HG03432 (cell line): ENCODE results near the gene SLC28A1.
"Not testable (repeated sequence)": the region's sequence is repeated elsewhere in the genome, so short reads cannot be mapped to it uniquely, and the experiment has no call there.

Experiments used
- ATAC-seq: cut with Tn5 transposase; IDR thresholded peaks from one replicate; pipeline ENCODE4 v1.9.1; 2021; ENCODE audit warnings: mild to moderate bottlenecking, moderate library complexity; ENCODE audit not compliant: unreplicated experiment

The SLC28A1 gene, protein sequence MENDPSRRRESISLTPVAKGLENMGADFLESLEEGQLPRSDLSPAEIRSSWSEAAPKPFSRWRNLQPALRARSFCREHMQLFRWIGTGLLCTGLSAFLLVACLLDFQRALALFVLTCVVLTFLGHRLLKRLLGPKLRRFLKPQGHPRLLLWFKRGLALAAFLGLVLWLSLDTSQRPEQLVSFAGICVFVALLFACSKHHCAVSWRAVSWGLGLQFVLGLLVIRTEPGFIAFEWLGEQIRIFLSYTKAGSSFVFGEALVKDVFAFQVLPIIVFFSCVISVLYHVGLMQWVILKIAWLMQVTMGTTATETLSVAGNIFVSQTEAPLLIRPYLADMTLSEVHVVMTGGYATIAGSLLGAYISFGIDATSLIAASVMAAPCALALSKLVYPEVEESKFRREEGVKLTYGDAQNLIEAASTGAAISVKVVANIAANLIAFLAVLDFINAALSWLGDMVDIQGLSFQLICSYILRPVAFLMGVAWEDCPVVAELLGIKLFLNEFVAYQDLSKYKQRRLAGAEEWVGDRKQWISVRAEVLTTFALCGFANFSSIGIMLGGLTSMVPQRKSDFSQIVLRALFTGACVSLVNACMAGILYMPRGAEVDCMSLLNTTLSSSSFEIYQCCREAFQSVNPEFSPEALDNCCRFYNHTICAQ

DNA sequence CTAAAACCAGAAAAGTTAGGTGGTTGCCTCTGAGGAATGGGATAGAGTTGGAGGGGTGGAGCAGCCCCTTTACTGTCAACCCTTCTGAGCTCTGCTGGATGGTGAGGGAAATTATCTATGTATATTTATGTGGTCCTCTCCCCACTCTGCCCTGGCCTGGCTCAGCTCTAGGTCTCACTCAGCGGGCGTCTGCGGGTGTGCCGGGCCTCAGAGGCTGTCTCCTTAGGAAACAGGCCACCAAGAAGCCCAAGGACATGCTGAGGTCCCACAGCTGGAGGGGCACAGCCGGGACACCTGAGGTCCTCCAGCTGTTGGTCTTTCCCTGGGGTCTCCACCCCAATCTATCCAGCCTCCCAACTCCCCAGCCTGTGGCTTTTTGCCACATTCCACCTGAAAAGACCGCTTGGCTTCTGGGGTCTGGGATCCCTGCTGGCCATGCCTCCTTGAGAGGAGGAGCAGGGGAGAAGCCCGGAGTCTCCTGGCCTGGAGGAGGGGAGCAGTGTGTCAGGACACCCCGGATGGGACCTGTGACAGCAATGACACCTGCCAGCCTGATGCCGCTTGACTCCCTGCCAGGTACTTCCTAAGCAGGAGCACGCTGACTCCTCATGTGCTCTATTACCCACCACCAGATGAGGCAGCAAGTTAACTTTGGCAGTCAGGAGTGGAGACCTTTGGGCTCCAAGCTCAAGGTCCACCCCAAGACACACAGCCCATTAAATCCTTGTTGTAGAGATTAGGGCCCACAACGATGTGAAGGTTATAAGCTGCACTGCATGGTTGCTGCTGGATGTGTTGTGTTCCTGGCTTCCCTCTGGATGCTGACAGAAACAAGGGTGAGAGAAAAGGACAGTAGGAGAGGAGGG is at the start of gene SLC28A1:
TSS of gene SLC28A1 (plus strand) at position 747 of the 866 bp plus-strand sequence. CDS start 3,099 bp downstream, outside the sequence.
- ATAC-seq, result no peak

DNA sequence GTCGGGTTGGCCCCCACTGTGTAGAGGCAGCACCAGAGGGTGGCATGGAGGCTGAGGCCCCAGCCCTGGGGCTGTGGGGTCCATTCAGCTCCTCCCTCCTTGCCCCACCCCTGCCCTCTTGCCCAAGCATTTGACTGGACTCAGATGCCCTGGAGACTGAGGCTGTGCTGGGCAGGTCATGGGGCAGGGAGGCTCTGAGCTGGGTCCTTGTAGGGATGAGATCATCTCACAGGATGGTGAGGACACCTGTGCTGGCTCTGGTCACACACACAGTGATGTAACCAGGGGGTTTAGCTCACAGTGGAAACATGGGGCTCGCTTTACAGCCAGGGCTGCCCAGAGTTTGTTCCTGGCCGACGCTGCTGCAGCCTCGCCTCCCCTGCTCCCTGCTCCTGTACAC is 49.5 kb upstream of the SLC28A1 start:
- ATAC-seq, result no peak

DNA sequence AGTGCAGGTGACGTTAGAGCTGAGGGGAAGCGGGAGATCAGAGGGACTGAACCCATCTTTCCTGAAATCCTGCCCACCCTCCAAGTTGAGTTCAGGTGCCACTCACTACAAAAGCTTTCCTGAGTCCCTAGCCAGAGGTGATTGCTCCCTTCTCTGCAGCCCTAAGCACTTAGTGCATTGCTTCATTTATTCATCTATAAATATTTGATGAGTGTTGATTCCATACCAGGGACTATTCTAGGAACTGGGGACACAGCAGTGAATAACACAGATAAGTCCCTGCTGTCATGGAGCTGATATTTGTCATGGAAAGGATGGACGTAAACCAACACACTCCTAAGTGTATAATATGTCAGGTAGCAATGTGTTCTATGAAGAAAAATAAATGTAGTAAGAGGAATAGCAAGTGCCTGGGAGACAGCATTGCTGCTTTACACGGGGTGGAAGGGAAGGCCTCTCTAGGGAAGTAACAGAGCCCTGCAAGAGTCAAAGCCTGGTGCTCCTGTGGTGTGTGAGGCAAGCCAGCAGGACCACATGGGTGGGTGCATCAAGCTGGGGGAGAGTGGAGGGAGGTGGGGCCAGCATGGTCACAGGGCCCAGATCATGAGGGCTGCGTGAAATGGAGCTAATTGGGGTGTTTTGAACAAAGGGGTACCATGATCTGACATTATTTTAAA is 48.7 kb upstream of the SLC28A1 start:
- no peak for ATAC-seq

DNA sequence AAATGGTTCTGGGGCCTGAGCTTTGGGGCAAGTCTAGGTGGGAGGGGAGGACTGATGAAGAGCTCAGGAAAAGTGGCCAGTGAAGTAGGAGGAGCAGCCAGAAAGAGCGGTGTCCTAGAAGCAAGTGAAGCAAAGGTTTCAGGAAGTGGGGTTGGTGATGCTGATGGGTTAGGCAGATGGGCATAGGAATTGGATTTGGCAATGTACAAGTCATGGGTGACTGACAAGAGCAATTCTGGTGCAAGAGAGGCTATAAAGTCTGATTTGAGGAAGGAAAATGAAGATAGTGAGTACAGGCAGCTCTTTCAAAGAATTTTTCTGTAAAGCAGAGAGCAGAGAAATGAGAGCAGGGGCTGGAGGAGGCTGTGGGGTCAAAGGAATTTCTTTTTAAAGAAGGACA is 47.6 kb upstream of the SLC28A1 start:
- no peak for ATAC-seq

DNA sequence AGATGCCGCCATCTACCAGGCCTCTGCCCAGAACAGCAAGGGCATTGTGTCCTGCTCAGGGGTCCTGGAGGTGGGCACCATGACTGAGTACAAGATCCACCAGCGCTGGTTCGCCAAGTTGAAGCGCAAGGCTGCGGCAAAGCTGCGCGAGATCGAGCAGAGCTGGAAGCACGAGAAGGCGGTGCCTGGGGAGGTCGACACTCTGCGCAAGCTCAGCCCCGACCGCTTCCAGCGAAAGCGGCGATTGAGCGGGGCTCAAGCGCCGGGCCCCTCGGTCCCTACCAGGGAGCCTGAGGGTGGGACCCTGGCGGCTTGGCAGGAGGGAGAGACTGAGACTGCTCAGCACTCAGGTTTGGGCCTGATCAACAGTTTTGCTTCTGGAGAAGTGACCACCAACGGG is 44.7 kb upstream of the SLC28A1 start:
- no peak for ATAC-seq

DNA sequence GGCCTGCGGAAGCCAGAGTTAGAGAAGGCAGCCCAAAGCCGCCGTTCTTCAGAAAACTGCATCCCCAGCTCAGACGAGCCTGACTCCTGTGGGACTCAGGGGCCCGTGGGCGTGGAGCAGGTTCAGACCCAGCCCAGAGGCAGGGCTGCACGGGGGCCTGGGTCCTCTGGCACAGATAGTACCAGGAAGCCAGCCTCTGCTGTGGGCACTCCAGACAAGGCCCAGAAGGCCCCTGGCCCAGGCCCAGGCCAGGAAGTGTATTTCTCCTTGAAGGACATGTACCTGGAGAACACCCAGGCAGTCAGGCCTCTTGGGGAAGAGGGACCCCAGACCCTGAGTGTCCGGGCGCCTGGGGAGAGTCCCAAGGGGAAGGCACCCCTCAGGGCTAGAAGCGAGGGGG is 44.2 kb upstream of the SLC28A1 start:
- ATAC-seq, result no peak

DNA sequence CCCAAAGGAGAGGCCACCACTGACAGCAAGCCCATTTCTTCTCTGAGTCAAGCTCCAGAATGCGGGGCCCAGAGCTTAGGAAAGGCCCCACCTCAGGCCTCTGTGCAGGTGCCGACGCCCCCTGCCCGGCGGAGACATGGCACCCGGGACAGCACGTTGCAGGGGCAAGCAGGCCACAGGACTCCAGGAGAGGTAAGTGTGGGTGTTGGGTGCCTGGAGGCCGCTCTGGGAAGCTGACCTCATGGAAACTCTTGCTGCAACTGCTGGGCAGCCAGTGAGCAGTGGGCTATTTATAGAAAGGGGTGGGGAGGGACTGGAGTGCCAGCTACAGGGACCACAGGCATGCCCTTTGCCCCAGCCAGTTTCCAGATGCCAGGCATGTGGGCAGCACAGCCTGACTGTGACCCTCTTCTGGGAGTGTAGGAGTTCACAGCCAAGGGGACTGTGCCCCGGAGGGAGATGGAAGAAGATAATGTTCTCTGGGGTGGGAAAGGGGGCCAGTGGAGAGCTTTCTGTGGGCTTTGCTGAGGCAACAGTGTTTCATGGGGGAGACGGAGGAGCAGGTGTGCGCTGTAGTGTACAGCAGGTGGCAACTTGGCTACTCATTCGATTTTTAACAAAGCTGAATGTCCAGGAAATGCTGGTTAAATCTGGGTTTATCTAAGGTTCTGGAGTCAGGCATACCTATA is 43.6 kb upstream of the SLC28A1 start:
- ATAC-seq, result no peak

DNA sequence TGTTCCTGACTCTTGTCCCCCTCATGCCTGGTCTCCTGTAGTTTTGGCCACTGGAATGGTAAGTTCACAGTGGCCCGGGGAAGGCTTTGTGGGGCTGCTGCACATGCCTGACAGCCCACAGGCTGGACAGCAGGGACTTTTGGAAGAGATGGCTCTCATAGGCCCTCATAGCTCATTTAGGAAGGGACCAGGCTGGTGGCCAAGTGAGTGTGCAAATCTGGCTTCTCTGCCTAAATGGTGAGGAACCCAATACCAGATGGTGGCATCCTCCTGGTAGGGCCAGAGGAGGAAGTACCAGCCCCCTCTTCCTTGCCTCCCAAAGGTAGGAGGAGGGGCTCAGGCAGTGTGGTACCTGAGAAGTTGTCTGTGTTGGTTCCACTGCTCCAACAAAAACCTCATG is 41.7 kb upstream of the SLC28A1 start:
- no peak for ATAC-seq

DNA sequence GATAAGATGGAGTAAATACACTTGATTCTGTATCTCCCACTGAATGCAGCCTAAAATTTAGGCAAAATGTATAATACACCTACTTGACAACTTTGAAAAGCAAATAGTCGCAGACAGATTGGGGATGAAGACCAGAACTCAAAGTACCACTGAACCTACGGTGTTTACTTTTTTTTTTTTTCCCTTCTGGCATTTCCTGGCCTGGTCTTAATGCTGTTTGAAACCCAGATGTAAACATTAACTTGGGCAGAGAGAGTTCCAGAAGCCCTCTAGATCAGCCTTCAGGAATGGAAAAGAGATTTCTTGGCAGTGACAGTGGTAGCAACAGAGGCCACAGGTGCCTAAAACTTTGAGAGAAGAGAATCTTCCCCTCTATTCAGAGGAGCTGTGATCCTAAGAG is 39.5 kb upstream of the SLC28A1 start:
- ATAC-seq, result no peak

DNA sequence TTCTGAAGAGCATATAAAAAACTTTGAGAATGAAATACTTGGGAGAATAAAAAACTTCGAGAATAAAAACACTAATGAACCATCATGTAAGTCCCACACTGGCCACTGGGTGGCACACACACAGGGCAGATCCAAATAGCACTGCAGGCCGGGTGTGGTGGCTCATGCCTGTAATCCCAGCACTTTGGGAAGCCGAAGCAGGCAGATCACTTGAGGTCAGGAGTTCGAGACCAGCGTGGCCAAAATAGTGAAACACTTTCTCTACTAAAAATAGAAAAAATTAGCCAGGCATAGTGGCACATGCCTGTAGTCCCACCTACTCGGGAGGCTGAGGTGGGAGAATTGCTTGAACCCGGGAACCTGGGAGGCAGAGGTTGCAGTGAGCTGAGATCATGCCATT is 38.8 kb upstream of the SLC28A1 start:
- not testable (repeated sequence) for ATAC-seq

DNA sequence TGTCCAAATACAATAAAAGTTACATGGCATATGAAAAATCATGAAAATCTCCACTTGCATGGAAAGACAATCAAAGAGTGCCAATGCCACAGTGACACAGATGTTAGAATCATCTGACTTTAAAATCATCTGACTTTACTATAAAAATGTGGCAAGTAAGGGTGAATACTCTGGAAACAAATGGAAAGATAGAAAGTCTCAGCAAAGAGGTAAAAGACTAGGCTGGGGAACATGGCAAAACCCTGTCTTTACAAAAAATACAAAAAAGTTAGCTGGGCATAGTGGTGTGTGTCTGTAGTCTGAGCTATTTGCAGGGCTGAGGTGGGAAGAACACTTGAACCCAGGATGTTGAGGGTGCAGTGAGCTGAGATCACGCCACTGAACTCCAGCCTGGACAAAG is 38.2 kb upstream of the SLC28A1 start:
- no peak for ATAC-seq

DNA sequence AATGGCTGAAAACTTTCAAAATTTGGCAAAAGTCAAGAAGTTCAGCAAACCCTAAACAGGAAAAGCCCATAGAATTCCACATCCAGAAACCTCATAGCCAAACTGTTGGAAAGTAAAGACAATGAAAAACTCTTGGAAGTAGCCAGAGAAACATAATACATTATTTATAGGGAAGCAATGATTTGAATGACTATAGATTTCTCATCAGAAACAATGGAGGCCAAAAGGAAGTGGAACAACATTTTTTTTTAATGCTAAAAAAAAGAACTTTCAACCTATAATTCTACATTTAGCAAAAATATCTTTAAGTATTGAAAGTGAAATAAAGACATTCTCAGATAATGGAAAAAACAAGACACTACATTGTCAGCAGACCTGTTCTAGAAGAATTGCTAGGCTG is 37.1 kb upstream of the SLC28A1 start:
- ATAC-seq, result no peak

DNA sequence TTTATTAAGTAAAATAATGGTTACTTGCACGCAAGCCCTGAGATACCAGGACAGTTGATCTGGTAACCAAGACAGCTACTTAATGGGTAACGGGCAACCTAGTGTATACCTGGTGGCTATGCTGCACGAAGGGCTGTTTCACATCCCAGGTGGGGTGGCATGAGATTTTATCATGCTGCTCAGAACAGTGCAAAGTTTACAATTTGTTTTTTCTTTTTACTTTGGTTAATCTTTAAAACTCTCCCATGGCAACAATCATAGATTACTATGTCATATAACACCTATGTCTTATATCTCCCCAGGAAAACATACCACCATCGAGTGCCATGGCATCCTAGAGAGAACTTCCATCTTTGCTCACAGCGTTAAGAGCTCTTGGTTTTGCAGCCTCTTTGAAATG is 32.2 kb upstream of the SLC28A1 start:
- ATAC-seq, result no peak

DNA sequence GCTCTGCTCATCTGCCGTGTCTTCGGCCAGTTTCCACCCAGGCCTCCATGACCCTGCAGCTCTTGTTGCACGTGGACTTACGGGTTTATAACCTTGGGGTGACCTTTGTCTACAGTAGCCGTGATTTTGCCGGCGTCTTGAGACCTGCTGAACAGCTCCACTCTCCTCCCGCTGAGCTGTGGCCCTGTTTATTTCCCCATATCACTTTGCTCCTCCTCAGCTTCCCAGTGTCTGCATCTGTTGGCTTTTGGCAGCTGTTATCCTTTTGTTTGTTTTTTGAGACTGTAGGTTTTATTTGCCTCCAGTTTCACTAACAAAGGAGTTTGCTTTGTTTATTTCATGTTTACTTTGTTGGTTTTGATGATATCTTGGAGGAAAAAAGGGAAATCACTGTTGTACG is 29.3 kb upstream of the SLC28A1 start:
- ATAC-seq, result no peak

DNA sequence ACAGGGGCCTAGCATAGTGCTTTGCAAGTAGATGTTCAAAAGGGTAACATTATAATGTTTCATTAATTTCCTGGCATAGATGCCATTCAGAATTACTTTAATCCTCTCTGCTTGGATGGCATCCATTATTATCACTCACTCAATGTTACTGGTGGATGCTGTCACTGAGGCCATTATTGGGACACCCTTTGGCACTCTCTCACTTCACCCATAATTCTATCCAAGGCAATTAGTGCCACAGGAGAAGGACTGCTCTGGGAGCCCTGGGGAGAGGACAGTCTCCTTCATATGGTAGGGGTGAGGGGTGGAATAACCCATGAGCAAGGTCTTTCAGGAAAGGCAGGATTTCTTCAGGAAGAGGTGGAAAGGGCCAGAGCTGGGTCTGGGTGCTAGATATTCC is 28.7 kb upstream of the SLC28A1 start:
- no peak for ATAC-seq

DNA sequence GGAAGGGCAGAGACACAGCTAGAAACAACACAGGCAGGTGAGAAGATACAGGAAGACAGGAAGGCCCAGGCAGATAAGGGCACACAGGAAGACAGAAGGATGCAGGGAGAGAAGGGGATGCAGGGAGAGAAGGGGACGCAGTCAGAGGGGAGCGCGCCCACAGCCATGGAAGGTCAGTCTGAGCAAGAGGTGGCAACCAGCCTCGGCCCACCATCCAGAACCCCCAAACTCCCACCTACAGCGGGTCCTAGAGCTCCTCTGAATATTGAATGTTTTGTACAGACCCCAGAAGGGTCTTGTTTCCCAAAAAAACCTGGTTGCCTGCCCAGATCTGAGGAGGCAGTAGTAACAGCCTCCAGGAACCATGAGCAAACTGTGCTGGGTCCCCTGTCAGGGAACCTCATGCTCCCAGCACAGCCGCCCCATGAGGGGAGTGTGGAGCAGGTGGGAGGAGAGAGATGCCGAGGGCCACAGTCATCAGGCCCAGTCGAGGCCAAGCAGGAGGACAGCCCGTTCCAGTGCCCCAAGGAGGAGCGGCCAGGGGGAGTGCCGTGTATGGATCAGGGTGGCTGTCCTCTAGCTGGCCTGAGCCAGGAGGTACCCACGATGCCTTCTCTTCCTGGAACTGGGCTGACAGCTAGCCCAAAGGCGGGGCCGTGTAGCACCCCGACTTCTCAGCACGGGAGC is 27.6 kb upstream of the SLC28A1 start:
- no peak for ATAC-seq

DNA sequence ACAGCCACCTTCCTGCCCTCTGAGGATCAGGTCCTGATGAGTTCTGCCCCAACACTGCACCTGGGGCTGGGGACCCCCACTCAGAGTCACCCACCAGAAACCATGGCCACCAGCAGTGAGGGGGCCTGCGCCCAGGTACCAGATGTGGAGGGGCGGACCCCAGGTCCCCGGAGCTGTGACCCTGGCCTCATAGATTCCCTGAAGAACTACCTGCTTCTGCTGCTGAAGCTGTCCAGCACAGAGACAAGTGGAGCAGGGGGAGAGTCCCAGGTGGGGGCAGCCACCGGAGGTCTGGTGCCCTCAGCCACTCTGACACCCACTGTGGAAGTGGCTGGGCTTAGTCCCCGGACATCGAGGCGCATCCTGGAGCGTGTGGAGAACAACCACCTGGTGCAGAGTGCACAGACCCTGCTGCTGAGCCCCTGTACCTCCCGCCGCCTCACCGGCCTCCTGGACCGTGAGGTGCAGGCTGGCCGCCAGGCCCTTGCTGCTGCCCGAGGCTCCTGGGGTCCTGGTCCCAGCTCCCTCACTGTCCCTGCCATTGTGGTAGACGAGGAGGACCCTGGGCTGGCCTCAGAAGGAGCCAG is 27.0 kb upstream of the SLC28A1 start:
- ATAC-seq, result no peak

DNA sequence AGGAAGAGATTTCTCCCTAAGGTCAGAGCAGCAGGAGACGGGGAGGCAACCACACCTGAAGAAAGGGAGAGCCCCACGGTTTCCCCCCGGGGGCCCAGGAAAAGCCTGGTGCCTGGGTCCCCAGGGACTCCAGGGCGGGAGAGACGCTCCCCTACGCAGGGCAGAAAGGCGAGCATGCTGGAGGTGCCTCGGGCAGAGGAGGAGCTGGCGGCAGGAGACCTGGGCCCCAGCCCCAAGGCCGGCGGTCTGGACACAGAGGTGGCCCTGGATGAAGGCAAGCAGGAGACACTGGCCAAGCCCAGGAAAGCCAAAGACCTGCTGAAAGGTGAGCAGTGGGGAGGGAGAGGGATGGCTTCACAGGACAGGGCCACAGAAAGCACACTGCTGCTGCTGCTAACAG is 26.2 kb upstream of the SLC28A1 start:
- ATAC-seq, result no peak

DNA sequence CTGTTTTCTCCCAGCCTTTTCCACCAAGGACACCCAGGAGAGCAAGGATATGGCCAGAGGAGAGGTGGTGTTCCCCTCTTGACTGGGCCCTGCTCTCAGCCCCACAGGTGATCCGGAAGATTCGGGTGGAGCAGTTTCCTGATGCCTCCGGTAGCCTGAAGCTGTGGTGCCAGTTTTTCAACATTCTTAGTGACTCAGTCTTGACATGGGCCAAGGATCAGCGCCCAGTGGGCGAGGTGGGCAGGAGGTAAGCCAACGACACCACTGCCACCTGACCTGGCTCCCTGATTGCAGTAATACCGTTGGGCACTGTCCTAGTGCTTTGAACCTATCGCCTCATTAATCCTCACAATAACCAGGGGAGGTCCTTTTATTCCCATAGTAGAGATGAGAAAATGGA is 25.3 kb upstream of the SLC28A1 start:
- no peak for ATAC-seq

DNA sequence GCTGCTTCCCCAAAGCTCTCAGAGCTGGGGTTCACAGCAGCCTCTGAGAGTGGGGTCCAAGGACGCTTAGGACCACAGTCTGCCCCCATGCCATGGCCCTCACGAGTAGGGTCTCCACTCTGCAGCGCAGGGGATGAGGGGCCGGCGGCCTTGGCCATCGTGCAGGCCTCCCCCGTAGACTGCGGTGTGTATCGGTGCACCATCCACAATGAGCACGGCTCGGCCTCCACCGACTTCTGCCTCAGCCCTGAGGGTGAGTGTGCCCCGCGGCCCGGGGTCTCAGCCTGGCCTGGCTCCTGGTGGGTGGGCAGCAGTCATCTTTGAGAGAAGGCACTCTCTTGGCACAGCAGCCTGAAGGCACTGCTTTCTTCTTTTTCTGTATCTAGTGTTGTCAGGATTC is 24.8 kb upstream of the SLC28A1 start:
- no peak for ATAC-seq
